ENCODE data around the gene TTBK2.

DNA sequence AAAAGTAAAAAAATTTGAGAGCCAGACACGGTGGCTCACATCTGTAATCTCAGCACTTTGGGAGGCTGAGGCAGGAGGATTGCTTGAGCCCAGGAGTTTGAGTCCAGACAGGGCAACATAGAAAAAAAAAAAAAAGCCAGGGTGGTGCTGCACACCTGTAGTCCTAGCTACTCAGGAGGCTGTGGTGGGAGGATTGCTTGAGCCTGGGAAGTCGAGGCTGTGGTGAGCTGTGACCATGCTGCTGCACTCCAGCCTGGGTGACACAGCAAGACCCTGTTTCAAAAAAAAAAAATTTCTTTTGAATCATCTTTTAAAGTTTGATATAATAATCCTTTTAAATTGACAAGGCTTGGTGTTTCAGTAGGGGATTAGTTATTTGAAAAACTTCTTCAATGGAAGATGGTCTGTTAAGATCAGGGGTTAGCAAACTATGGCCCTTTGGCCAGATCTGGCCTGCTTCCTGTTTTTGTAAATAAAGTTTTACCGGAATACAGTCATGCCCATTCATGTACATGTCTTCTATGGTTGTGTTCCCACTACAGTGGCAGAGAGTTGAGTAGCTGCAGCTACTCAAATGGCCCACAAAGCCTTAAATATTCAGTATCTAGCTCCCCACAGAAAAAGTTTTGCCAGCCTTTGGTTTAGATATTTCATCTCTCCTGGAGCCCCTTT is 212.6 kb downstream of the TTBK2 start:
- TF ChIP-seq, protein P1, sequence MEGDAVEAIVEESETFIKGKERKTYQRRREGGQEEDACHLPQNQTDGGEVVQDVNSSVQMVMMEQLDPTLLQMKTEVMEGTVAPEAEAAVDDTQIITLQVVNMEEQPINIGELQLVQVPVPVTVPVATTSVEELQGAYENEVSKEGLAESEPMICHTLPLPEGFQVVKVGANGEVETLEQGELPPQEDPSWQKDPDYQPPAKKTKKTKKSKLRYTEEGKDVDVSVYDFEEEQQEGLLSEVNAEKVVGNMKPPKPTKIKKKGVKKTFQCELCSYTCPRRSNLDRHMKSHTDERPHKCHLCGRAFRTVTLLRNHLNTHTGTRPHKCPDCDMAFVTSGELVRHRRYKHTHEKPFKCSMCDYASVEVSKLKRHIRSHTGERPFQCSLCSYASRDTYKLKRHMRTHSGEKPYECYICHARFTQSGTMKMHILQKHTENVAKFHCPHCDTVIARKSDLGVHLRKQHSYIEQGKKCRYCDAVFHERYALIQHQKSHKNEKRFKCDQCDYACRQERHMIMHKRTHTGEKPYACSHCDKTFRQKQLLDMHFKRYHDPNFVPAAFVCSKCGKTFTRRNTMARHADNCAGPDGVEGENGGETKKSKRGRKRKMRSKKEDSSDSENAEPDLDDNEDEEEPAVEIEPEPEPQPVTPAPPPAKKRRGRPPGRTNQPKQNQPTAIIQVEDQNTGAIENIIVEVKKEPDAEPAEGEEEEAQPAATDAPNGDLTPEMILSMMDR (IDR thresholded peaks at IDR 0.05) = no peak
- TF ChIP-seq POLR2A (IDR thresholded peaks at IDR 0.05) = no peak
